Measurements from ENCODE around the gene ATP5MG.

ATP5MG gene

DNA sequence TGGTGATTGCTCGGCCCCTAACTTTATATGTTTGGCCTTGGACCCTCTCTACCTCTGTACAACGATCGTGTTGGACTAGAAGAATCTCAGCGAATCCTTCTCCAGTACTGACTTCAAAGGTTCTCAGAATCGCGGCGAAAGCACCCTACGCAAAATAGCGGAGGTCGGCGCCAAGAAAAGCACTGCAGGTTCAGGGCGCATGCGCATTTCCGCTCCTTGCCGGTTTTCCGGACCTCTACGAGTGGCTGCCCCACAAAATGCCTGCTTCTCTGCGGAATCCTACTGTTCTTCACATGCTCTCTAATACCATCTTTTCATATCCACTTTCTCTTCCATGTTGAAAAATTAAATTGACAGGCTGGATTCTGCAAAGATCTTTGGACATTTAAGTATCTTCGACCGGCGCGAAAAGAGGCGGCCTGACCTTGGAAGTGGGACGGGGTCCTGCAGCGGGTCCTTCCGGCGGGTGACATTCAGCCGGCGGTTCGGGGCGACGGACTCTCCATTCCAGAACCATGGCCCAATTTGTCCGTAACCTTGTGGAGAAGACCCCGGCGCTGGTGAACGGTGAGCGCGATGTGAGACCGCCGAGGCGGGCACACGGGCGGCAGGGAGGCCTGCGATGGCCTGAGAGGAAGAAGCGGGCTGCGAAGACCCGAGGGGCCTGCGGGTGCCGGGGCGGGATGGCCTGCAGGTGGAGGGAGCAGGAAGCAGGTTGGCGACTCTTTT is at the start of gene ATP5MG (continued):
- TF ChIP-seq, protein P1, sequence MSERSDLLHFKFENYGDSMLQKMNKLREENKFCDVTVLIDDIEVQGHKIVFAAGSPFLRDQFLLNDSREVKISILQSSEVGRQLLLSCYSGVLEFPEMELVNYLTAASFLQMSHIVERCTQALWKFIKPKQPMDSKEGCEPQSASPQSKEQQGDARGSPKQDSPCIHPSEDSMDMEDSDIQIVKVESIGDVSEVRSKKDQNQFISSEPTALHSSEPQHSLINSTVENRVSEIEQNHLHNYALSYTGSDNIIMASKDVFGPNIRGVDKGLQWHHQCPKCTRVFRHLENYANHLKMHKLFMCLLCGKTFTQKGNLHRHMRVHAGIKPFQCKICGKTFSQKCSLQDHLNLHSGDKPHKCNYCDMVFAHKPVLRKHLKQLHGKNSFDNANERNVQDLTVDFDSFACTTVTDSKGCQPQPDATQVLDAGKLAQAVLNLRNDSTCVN (tag by site-specific recombination; optimal IDR thresholded peaks at IDR 0.05), result peak; percentile 22
- TF ChIP-seq, protein P2, sequence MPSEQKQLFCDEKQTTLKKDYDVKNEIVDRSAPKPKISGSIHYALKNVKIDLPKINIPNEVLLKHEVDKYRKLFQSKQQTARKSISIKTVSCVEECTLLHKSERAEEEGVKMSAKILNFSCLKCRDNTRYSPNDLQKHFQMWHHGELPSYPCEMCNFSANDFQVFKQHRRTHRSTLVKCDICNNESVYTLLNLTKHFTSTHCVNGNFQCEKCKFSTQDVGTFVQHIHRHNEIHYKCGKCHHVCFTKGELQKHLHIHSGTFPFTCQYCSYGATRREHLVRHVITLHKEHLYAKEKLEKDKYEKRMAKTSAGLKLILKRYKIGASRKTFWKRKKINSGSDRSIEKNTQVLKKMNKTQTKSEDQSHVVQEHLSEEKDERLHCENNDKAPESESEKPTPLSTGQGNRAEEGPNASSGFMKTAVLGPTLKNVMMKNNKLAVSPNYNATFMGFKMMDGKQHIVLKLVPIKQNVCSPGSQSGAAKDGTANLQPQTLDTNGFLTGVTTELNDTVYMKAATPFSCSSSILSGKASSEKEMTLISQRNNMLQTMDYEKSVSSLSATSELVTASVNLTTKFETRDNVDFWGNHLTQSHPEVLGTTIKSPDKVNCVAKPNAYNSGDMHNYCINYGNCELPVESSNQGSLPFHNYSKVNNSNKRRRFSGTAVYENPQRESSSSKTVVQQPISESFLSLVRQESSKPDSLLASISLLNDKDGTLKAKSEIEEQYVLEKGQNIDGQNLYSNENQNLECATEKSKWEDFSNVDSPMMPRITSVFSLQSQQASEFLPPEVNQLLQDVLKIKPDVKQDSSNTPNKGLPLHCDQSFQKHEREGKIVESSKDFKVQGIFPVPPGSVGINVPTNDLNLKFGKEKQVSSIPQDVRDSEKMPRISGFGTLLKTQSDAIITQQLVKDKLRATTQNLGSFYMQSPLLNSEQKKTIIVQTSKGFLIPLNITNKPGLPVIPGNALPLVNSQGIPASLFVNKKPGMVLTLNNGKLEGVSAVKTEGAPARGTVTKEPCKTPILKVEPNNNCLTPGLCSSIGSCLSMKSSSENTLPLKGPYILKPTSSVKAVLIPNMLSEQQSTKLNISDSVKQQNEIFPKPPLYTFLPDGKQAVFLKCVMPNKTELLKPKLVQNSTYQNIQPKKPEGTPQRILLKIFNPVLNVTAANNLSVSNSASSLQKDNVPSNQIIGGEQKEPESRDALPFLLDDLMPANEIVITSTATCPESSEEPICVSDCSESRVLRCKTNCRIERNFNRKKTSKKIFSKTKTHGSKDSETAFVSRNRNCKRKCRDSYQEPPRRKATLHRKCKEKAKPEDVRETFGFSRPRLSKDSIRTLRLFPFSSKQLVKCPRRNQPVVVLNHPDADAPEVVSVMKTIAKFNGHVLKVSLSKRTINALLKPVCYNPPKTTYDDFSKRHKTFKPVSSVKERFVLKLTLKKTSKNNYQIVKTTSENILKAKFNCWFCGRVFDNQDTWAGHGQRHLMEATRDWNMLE (tag by site-specific recombination; conservative IDR thresholded peaks at IDR 0.05; ENCODE audit: low read depth), result 0 out of 2 replicates have a peak, but pooled peaks have one; percentile 21
- 0 out of 2 replicates have a peak, but pooled peaks have one; percentile 41 for TF ChIP-seq ZNF2 (tag by site-specific recombination; IDR thresholded peaks at IDR 0.05)
- TF ChIP-seq, protein P3, sequence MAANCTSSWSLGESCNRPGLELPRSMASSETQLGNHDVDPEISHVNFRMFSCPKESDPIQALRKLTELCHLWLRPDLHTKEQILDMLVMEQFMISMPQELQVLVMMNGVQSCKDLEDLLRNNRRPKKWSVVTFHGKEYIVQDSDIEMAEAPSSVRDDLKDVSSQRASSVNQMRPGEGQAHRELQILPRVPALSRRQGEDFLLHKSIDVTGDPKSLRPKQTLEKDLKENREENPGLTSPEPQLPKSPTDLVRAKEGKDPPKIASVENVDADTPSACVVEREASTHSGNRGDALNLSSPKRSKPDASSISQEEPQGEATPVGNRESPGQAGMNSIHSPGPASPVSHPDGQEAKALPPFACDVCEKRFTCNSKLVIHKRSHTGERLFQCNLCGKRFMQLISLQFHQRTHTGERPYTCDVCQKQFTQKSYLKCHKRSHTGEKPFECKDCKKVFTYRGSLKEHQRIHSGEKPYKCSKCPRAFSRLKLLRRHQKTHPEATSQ (tag by site-specific recombination; IDR thresholded peaks at IDR 0.05), result no peak
- TF ChIP-seq ZBTB11 (tag by site-specific recombination; conservative IDR thresholded peaks at IDR 0.05; ENCODE audit: low read depth), result peak; percentile 68
- TF ChIP-seq ZIC2 (tag by site-specific recombination; IDR thresholded peaks at IDR 0.05), result no peak

DNA sequence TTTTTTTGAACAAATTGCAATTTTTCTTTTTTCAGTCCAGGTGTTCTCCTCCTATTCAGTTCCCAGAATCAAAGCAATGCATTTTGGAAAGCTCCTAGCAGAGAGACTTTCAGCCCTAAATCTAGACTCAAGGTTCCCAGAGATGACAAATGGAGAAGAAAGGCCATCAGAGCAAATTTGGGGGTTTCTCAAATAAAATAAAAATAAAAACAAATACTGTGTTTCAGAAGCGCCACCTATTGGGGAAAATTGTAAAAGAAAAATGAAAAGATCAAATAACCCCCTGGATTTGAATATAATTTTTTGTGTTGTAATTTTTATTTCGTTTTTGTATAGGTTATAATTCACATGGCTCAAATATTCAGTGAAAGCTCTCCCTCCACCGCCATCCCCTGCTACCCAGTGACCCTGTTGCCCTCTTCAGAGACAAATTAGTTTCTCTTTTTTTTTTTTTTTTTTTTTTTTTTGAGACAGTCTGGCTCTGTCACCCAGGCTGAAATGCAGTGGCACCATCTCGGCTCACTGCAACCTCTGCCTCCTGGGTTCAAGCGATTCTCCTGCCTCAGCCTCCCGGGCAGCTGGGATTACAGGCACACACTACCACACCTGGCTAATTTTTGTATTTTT is 48.2 kb upstream of the ATP5MG start:
- no peaks in the 10 kb centered on the region for H3K9me3 ChIP-seq (ENCODE audit: control insufficient read depth, insufficient read depth, low read depth, low read length)
- CTCF ChIA-PET, result interaction anchor here (0.6 to 4.8 kb wide), 17 partner anchors 10 to 234 kb away, joined by 3 to 52 read pairs (median 4); no protein-coding TSS in a partner anchor
- H3K4me1 ChIP-seq (ENCODE audit: control insufficient read depth, insufficient read depth, low read length), result no peaks in the 10 kb centered on the region
- POLR2A ChIA-PET, result no interaction called here
- no peak overlapping the region for H3K27ac ChIP-seq (ENCODE audit: extremely low read depth, low read depth, low read length)
- no peak overlapping the region for H3K4me3 ChIP-seq (ENCODE audit: low read depth, low read length)
- H3K36me3 ChIP-seq (ENCODE audit: control insufficient read depth in 2 of 2, insufficient read depth in 1 of 2, low read length in 2 of 2), result no peaks in the 10 kb centered on the region
- no peak for TF ChIP-seq PBX3 (CRISPR knock-in tag; IDR thresholded peaks at IDR 0.05)
- TF ChIP-seq OVOL3 (tag by site-specific recombination; IDR thresholded peaks at IDR 0.05), result no peak
- no peak for TF ChIP-seq ZFP3 (tag by site-specific recombination; IDR thresholded peaks at IDR 0.05; ENCODE audit: low read depth)
- TF ChIP-seq ZNF202 (tag by site-specific recombination; IDR thresholded peaks at IDR 0.05; ENCODE audit: borderline replicate concordance), result no peak
- TF ChIP-seq, protein P4, sequence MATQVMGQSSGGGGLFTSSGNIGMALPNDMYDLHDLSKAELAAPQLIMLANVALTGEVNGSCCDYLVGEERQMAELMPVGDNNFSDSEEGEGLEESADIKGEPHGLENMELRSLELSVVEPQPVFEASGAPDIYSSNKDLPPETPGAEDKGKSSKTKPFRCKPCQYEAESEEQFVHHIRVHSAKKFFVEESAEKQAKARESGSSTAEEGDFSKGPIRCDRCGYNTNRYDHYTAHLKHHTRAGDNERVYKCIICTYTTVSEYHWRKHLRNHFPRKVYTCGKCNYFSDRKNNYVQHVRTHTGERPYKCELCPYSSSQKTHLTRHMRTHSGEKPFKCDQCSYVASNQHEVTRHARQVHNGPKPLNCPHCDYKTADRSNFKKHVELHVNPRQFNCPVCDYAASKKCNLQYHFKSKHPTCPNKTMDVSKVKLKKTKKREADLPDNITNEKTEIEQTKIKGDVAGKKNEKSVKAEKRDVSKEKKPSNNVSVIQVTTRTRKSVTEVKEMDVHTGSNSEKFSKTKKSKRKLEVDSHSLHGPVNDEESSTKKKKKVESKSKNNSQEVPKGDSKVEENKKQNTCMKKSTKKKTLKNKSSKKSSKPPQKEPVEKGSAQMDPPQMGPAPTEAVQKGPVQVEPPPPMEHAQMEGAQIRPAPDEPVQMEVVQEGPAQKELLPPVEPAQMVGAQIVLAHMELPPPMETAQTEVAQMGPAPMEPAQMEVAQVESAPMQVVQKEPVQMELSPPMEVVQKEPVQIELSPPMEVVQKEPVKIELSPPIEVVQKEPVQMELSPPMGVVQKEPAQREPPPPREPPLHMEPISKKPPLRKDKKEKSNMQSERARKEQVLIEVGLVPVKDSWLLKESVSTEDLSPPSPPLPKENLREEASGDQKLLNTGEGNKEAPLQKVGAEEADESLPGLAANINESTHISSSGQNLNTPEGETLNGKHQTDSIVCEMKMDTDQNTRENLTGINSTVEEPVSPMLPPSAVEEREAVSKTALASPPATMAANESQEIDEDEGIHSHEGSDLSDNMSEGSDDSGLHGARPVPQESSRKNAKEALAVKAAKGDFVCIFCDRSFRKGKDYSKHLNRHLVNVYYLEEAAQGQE (tag by site-specific recombination; IDR thresholded peaks at IDR 0.05), result no peak
- TF ChIP-seq GLIS2 (tag by site-specific recombination; IDR thresholded peaks at IDR 0.05), result no peak
- TF ChIP-seq ZNF2 (tag by site-specific recombination; IDR thresholded peaks at IDR 0.05), result 0 out of 2 replicates have a peak, but pooled peaks have one; percentile 34
- TF ChIP-seq ZNF23 (tag by site-specific recombination; IDR thresholded peaks at IDR 0.05; ENCODE audit: borderline replicate concordance), result no peak
- no peak for TF ChIP-seq ZNF366 (tag by site-specific recombination; conservative IDR thresholded peaks at IDR 0.05)
- no peak for TF ChIP-seq ZNF624 (tag by site-specific recombination; IDR thresholded peaks at IDR 0.05)
- TF ChIP-seq ZNF473 (tag by site-specific recombination; IDR thresholded peaks at IDR 0.05), result no peak
- no peak for TF ChIP-seq ZNF391 (tag by site-specific recombination; IDR thresholded peaks at IDR 0.05; ENCODE audit: borderline replicate concordance, low read depth)
- peak; percentile 49 for TF ChIP-seq ZNF654 (tag by site-specific recombination; IDR thresholded peaks at IDR 0.05; ENCODE audit: low read depth)
